HL-60/S4 (cell line): Measurements from ENCODE around the gene SPAM1.
"Not testable (repeated sequence)": the region's sequence is repeated elsewhere in the genome, so short reads cannot be mapped to it uniquely, and the experiment has no call there.

Source experiments
- in situ Hi-C: fragments of 300-500 bp; cut with MboI; formaldehyde crosslinking; loops from 2 replicates; pipeline ENCODE4 v1.14.3; 2022; ENCODE audit warnings: low sequenced_read_pairs

The SPAM1 gene

GRCh38 chr7:123945938-123946337 is 20.9 kb downstream of the SPAM1 start:
- in situ Hi-C loops = no loop called here

GRCh38 chr7:123948136-123948535 is 23.1 kb downstream of the SPAM1 start:
- in situ Hi-C loops = no loop called here

- in situ Hi-C loops = no loop called here
Measured at GRCh38 chr7:123958186-123958703, 33.2 kb downstream of the SPAM1 start.

- in situ Hi-C loops = no loop called here
Measured at GRCh38 chr7:123961771-123962170, 36.7 kb downstream of the SPAM1 start.

GRCh38 chr7:123966936-123967335 is 41.9 kb downstream of the SPAM1 start:
- in situ Hi-C loops = no loop called here

GRCh38 chr7:123972045-123972444 is 47.0 kb downstream of the SPAM1 start:
- in situ Hi-C loops = no loop called here

GRCh38 chr7:123972831-123973230 is 47.8 kb downstream of the SPAM1 start:
- in situ Hi-C loops = no loop called here

- in situ Hi-C loops = no loop called here
Measured at GRCh38 chr7:123974326-123974908, 49.4 kb downstream of the SPAM1 start.

- in situ Hi-C loops = no loop called here
Measured at GRCh38 chr7:123975084-123975483, 50.0 kb downstream of the SPAM1 start.

GRCh38 chr7:123977081-123977480 is 52.0 kb downstream of the SPAM1 start:
- in situ Hi-C loops = no loop called here

- in situ Hi-C loops = no loop called here
Measured at GRCh38 chr7:123979876-123980275, 54.8 kb downstream of the SPAM1 start.

- in situ Hi-C loops = no loop called here
Measured at GRCh38 chr7:123987445-123987844, 62.4 kb downstream of the SPAM1 start.

- in situ Hi-C loops = no loop called here
Measured at GRCh38 chr7:123992913-123993518, 68.0 kb downstream of the SPAM1 start.

- in situ Hi-C loops = no loop called here
Measured at GRCh38 chr7:123993996-123994395, 69.0 kb downstream of the SPAM1 start.

GRCh38 chr7:123994449-123994848 is 69.4 kb downstream of the SPAM1 start:
- in situ Hi-C loops = no loop called here

GRCh38 chr7:123995617-123996326 is 70.7 kb downstream of the SPAM1 start:
- in situ Hi-C loops = no loop called here

GRCh38 chr7:123996327-123996625 is 71.2 kb downstream of the SPAM1 start:
- in situ Hi-C loops = no loop called here

- in situ Hi-C loops = no loop called here
Measured at GRCh38 chr7:123998921-123999320, 73.9 kb downstream of the SPAM1 start.

GRCh38 chr7:123999703-124000102 is 74.7 kb downstream of the SPAM1 start:
- in situ Hi-C loops = no loop called here

GRCh38 chr7:124008296-124008695 is 83.3 kb downstream of the SPAM1 start:
- in situ Hi-C loops = not testable (repeated sequence)

- in situ Hi-C loops = no loop called here
Measured at GRCh38 chr7:124009321-124009720, 84.3 kb downstream of the SPAM1 start.
